HT-29 (cell line): ENCODE measurements around the gene FBRS. TPM values are rescaled to one million over a fixed set of nuclear protein-coding genes. Genes with fewer than 3 reads are reported as not detected.
"Not testable (repeated sequence)": the region's sequence is repeated elsewhere in the genome, so short reads cannot be mapped to it uniquely, and the experiment has no call there.

Source experiments
- DNase-seq: peaks from one replicate; pipeline ENCODE4 v3.0.0-alpha.2; 2015; ENCODE audit warnings: low spot score
- total RNA-seq: library from RNA; depleted of rRNA; stranded (reverse); fragments of >200 nt; shearing (Covaris generic); gene quantifications from 2 replicates; pipeline ENCODE4 v1.2.3, GENCODE V29; 2014; rRNA removed

The FBRS gene
- 33.6 and 38.0 TPM in 2 replicates for total RNA-seq

- DNase-seq = peak; percentile 99
These were observed at the start of gene FBRS for GRCh38 chr16:30657866-30658730. Gene FBRS (plus strand): TSS chr16:30658431. CDS start chr16:30659519, 1,088 bp downstream.

- DNase-seq = peak; percentile 6
These were observed 49.0 kb upstream of the FBRS start for GRCh38 chr16:30609002-30609925.

- DNase-seq = peak; percentile 98
These were observed 48.0 kb upstream of the FBRS start, which contains the start of gene ZNF689 for GRCh38 chr16:30609926-30610839. Gene ZNF689 (minus strand): TSS chr16:30610389. CDS start chr16:30610041, 348 bp downstream.

GRCh38 chr16:30615358-30616091 is 42.7 kb upstream of the FBRS start:
- peak; percentile 68 for DNase-seq

- DNase-seq = no peak
These were observed 39.0 kb upstream of the FBRS start for GRCh38 chr16:30619202-30619601.

- no peak for DNase-seq
These were observed 38.6 kb upstream of the FBRS start for GRCh38 chr16:30619638-30620037.

- no peak for DNase-seq
These were observed 38.1 kb upstream of the FBRS start for GRCh38 chr16:30620169-30620568.

GRCh38 chr16:30621765-30622164 is 36.5 kb upstream of the FBRS start:
- no peak for DNase-seq

GRCh38 chr16:30622455-30623032 is 35.7 kb upstream of the FBRS start:
- no peak for DNase-seq

GRCh38 chr16:30623536-30624283 is 34.5 kb upstream of the FBRS start:
- DNase-seq = no peak

- no peak for DNase-seq
These were observed 32.0 kb upstream of the FBRS start for GRCh38 chr16:30626236-30626635.

GRCh38 chr16:30628628-30629540 is 29.3 kb upstream of the FBRS start:
- peak; percentile 91 for DNase-seq

- not testable (repeated sequence) for DNase-seq
These were observed 25.8 kb upstream of the FBRS start for GRCh38 chr16:30632454-30632853.

- no peak for DNase-seq
These were observed 24.7 kb upstream of the FBRS start for GRCh38 chr16:30633526-30633925.

GRCh38 chr16:30636599-30636998 is 21.6 kb upstream of the FBRS start:
- no peak for DNase-seq

GRCh38 chr16:30637139-30637538 is 21.1 kb upstream of the FBRS start:
- not testable (repeated sequence) for DNase-seq

GRCh38 chr16:30637944-30638343 is 20.3 kb upstream of the FBRS start:
- peak; percentile 68 for DNase-seq

GRCh38 chr16:30641378-30641982 is 16.8 kb upstream of the FBRS start:
- DNase-seq = no peak
